MCF 10A (cell line): ENCODE results near the gene IER3. TPM values are rescaled to one million over a fixed set of nuclear protein-coding genes. Genes with fewer than 3 reads are reported as not detected.

Experiments used
- BruUV-seq: library from RNA; stranded (reverse); fragments of 400-500 nt; replicated peaks from 2 replicates; lab custom pipeline; 2021; lab: Mats Ljungman, UMichigan
- CTCF ChIA-PET: fragments of 300-600 bp; sonication (Branson Sonifier 250); formaldehyde crosslinking; extraction: SDS; loops from one replicate; lab custom pipeline; 2021; ENCODE audit warnings: antibody characterized with exemption, inconsistent platforms; lab: Yijun Ruan, JAX
- POLR2A ChIA-PET: fragments of 300-600, 350-650 bp; sonication (Branson Sonifier 250); formaldehyde crosslinking; extraction: SDS; loops from one replicate; lab custom pipeline; 2020; ENCODE audit warnings: antibody characterized with exemption, inconsistent platforms; lab: Yijun Ruan, JAX
- DNase-seq: peaks from one replicate; pipeline ENCODE4 v3.0.0-alpha.2; 2018; ENCODE audit not compliant: unreplicated experiment
- H3K27ac Mint-ChIP-seq: one replicate; pipeline ENCODE4 v1.8.0; 2022; ENCODE audit warnings: mild to moderate bottlenecking, low read depth, mixed read lengths; ENCODE audit not compliant: unreplicated experiment
- H3K27me3 Mint-ChIP-seq: one replicate; pipeline ENCODE4 v1.8.0; 2022; ENCODE audit warnings: mixed read lengths; ENCODE audit not compliant: insufficient read depth, unreplicated experiment
- H3K36me3 Mint-ChIP-seq: one replicate; pipeline ENCODE4 v1.8.0; 2022; ENCODE audit warnings: mild to moderate bottlenecking, moderate library complexity, mixed read lengths; ENCODE audit not compliant: insufficient read depth, unreplicated experiment
- H3K4me1 Mint-ChIP-seq: one replicate; pipeline ENCODE4 v1.8.0; 2022; ENCODE audit warnings: mixed read lengths; ENCODE audit not compliant: insufficient read depth, unreplicated experiment
- H3K4me3 Mint-ChIP-seq: one replicate; pipeline ENCODE4 v1.8.0; 2022; ENCODE audit warnings: mild to moderate bottlenecking, moderate library complexity, mixed read lengths; ENCODE audit not compliant: unreplicated experiment
- H3K9me3 Mint-ChIP-seq: one replicate; pipeline ENCODE4 v1.8.0; 2022; ENCODE audit warnings: mixed read lengths; ENCODE audit not compliant: unreplicated experiment
- CTCF ChIP-seq: fragments of 200-600 bp; IDR thresholded peaks from one replicate; pipeline ENCODE4 v1.8.0; 2022; ENCODE audit warnings: antibody characterized with exemption, mild to moderate bottlenecking; ENCODE audit not compliant: unreplicated experiment
- intact Hi-C: fragments of 100-400 bp; cut with micrococcal nuclease; formaldehyde crosslinking; loops from 2 replicates; pipeline ENCODE4 v1.14.1; 2022
- total RNA-seq: library from RNA; stranded (reverse); gene quantifications from 2 replicates; pipeline ENCODE4 v1.2.3, GENCODE V29; 2022

IER3 gene
- total RNA-seq, 1 experiment from 2014 or later, result 192 TPM

- intact Hi-C loops, result no loop called here
- Mint-ChIP-seq H3K36me3 (peaks cover 61% of the 10 kb centered on the region), H3K27me3 (no peaks in the 10 kb centered on the region), H3K4me1 (peaks cover 30% of the 10 kb centered on the region), H3K9me3 (no peaks in the 10 kb centered on the region), H3K27ac (peak overlapping the region; percentile 28), H3K4me3 (no peak overlapping the region)
- DNase-seq, result no peak
- no TSS peak for BruUV-seq
- no peak for TF ChIP-seq CTCF
- ChIA-PET POLR2A (interaction anchor here (1.0 to 1.3 kb wide), 4 partner anchors 9 to 22 kb away, joined by 3 to 9 read pairs (median 4); partner anchors contain the start of gene NRM), CTCF (interaction anchor here (0.7 to 1.8 kb wide), 6 partner anchors 9 to 371 kb away, joined by 3 to 5 read pairs (median 3); no protein-coding TSS in a partner anchor)
Measured at GRCh38 chr6:30712441-30712945, 31.9 kb downstream of the IER3 start.

GRCh38 chr6:30711758-30712380 is 32.5 kb downstream of the IER3 start:
- Mint-ChIP-seq H3K4me1 (peaks cover 35% of the 10 kb centered on the region), H3K36me3 (peaks cover 61% of the 10 kb centered on the region), H3K27me3 (no peaks in the 10 kb centered on the region), H3K4me3 (no peak overlapping the region), H3K27ac (peak overlapping the region; percentile 28), H3K9me3 (no peaks in the 10 kb centered on the region)
- DNase-seq, result no peak
- ChIA-PET CTCF (interaction anchor here (0.7 to 1.8 kb wide), 5 partner anchors 8 to 372 kb away, joined by 3 to 5 read pairs (median 3); no protein-coding TSS in a partner anchor), POLR2A (interaction anchor here (1.0 to 1.4 kb wide), 3 partner anchors 9 to 21 kb away, joined by 3 to 9 read pairs (median 4); partner anchors contain the start of gene NRM)
- TF ChIP-seq CTCF, result no peak
- intact Hi-C loops, result no loop called here
- no TSS peak for BruUV-seq

GRCh38 chr6:30709101-30709868 is 35.1 kb downstream of the IER3 start:
- Mint-ChIP-seq H3K4me1 (peaks cover 25% of the 10 kb centered on the region), H3K27me3 (no peaks in the 10 kb centered on the region), H3K4me3 (no peak overlapping the region), H3K9me3 (no peaks in the 10 kb centered on the region), H3K36me3 (peaks cover 46% of the 10 kb centered on the region), H3K27ac (no peak overlapping the region)
- POLR2A ChIA-PET, result interaction anchor here (1.6 kb wide), 1 partner anchor 10 kb away, joined by 3 read pairs; no protein-coding TSS in a partner anchor
- no peak for DNase-seq
- no TSS peak for BruUV-seq
- TF ChIP-seq CTCF, result no peak
- CTCF ChIA-PET, result interaction anchor here (0.6 to 1.3 kb wide), 2 partner anchors 13 to 490 kb away, joined by 3 read pairs; no protein-coding TSS in a partner anchor
- intact Hi-C loops, result no loop called here
